Measurements from ENCODE around the gene DAB2IP. TPM values are rescaled to one million over a fixed set of nuclear protein-coding genes. Genes with fewer than 3 reads are reported as not detected.

DAB2IP gene
- total and polyA plus RNA-seq, 2 of the 4 experiments (the other 2 are of a cell fraction): 5.6 to 17.2 TPM

GRCh38 chr9:121638399-121638798 is 13.0 kb upstream of the DAB2IP start:
- intact Hi-C loops (cut with micrococcal nuclease) (no loop called here), in situ Hi-C loops (cut with MboI; ENCODE audit: low sequenced_read_pairs) (no loop called here), dilution Hi-C loops (cut with HindIII; ENCODE audit: low sequenced_read_pairs, unreplicated experiment) (no loop called here)
- no peak overlapping the region for H2BK15ac ChIP-seq (ENCODE audit: low read depth, low read length)
- H4K5ac ChIP-seq (ENCODE audit: low read depth, low read length): no peak overlapping the region
- H3K14ac ChIP-seq (replicated peaks; ENCODE audit: low read depth, low read length): no peak overlapping the region
- no peaks in the 10 kb centered on the region for H3K27me3 ChIP-seq (ENCODE audit: control insufficient read depth, insufficient read depth, low read length)
- H3K36me3 ChIP-seq (ENCODE audit: control insufficient read depth, insufficient read depth, low read length): no peaks in the 10 kb centered on the region
- H3K23ac ChIP-seq (ENCODE audit: low read depth, low read length): no peak overlapping the region
- H3K18ac ChIP-seq (ENCODE audit: low read depth, low read length): no peak overlapping the region; the same call in 1 of the 2 replicates
- no peak overlapping the region for H3K4ac ChIP-seq (ENCODE audit: low read depth, low read length)
- H2BK120ac ChIP-seq (ENCODE audit: low read depth, low read length): no peak overlapping the region
- H2BK5ac ChIP-seq (ENCODE audit: low read depth, low read length, poor library complexity, severe bottlenecking): no peak overlapping the region
- no peak overlapping the region for H3K4me2 ChIP-seq (ENCODE audit: low read depth, low read length)
- CTCF ChIA-PET: interaction anchor here (1.0 kb wide), 1 partner anchor 49 kb away, joined by 3 read pairs; no protein-coding TSS in a partner anchor
- H3K27ac ChIP-seq (ENCODE audit: insufficient read depth, low read length): no peak overlapping the region
- H3K56ac ChIP-seq (ENCODE audit: extremely low read depth, insufficient read depth, low read length): no peak overlapping the region
- TF ChIP-seq, protein P1, sequence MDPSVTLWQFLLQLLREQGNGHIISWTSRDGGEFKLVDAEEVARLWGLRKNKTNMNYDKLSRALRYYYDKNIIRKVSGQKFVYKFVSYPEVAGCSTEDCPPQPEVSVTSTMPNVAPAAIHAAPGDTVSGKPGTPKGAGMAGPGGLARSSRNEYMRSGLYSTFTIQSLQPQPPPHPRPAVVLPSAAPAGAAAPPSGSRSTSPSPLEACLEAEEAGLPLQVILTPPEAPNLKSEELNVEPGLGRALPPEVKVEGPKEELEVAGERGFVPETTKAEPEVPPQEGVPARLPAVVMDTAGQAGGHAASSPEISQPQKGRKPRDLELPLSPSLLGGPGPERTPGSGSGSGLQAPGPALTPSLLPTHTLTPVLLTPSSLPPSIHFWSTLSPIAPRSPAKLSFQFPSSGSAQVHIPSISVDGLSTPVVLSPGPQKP (IDR thresholded peaks at IDR 0.05; ENCODE audit: borderline replicate concordance, low read depth, low read length): no peak
- TF ChIP-seq POLR2A (IDR thresholded peaks at IDR 0.05; ENCODE audit: low read depth, low read length) (no peak), FOS (IDR thresholded peaks at IDR 0.05; ENCODE audit: low read depth, low read length) (no peak), CEBPB (IDR thresholded peaks at IDR 0.05; ENCODE audit: low read depth, low read length) (no peak), SMC3 (IDR thresholded peaks at IDR 0.05; ENCODE audit: low read depth, low read length) (no peak), MAZ (IDR thresholded peaks at IDR 0.05; ENCODE audit: borderline replicate concordance, low read depth, low read length) (no peak), RFX5 (IDR thresholded peaks at IDR 0.05; ENCODE audit: low read depth, low read length) (no peak), MAFK (IDR thresholded peaks at IDR 0.05; ENCODE audit: low read depth, low read length) (no peak), NFE2L2 (IDR thresholded peaks at IDR 0.05; ENCODE audit: low read depth, low read length) (no peak), MXI1 (IDR thresholded peaks at IDR 0.05; ENCODE audit: borderline replicate concordance, low read depth, low read length) (no peak), RAD21 (IDR thresholded peaks at IDR 0.05; ENCODE audit: low read length) (no peak), RCOR1 (IDR thresholded peaks at IDR 0.05; ENCODE audit: insufficient replicate concordance, low read length) (no peak), BHLHE40 (IDR thresholded peaks at IDR 0.05; ENCODE audit: low read depth, low read length) (no peak), USF2 (IDR thresholded peaks at IDR 0.05; ENCODE audit: low read depth, low read length) (no peak), CHD1 (IDR thresholded peaks at IDR 0.05; ENCODE audit: low read depth, low read length) (no peak)
- TF ChIP-seq, protein P2, sequence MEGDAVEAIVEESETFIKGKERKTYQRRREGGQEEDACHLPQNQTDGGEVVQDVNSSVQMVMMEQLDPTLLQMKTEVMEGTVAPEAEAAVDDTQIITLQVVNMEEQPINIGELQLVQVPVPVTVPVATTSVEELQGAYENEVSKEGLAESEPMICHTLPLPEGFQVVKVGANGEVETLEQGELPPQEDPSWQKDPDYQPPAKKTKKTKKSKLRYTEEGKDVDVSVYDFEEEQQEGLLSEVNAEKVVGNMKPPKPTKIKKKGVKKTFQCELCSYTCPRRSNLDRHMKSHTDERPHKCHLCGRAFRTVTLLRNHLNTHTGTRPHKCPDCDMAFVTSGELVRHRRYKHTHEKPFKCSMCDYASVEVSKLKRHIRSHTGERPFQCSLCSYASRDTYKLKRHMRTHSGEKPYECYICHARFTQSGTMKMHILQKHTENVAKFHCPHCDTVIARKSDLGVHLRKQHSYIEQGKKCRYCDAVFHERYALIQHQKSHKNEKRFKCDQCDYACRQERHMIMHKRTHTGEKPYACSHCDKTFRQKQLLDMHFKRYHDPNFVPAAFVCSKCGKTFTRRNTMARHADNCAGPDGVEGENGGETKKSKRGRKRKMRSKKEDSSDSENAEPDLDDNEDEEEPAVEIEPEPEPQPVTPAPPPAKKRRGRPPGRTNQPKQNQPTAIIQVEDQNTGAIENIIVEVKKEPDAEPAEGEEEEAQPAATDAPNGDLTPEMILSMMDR (conservative IDR thresholded peaks at IDR 0.05; ENCODE audit: low read depth, low read length): no peak
- H4K20me1 ChIP-seq (ENCODE audit: insufficient read depth, low read length): peaks cover 16% of the 10 kb centered on the region
- H2BK20ac ChIP-seq (ENCODE audit: low read depth, low read length): no peak overlapping the region
- no peak overlapping the region for H2AK9ac ChIP-seq (replicated peaks; ENCODE audit: low read depth, low read length, poor library complexity)
- DNase-seq: no peak
- POLR2A ChIA-PET (ENCODE audit: unreplicated experiment): no interaction called here
- H3K4me3 ChIP-seq (ENCODE audit: insufficient read depth, low read depth, low read length): no peak overlapping the region
- no peaks in the 10 kb centered on the region; a peak in 1 of 4 replicates for H3K79me1 ChIP-seq (ENCODE audit: low read depth in 1 of 2, low read length in 2 of 2)
- H3K9ac ChIP-seq (ENCODE audit: low read depth, low read length): no peak overlapping the region
- 98% methylated on average over 6 of the region's 8 CpGs; no CpG with 5 or more reads in 1 of the 2 experiments for WGBS, 2 experiments (ENCODE audit: extremely low coverage in 2 of 2, insufficient read length in 1 of 2)
- no peak overlapping the region for H2AFZ ChIP-seq (replicated peaks; ENCODE audit: low read length, poor library complexity)
- H4K91ac ChIP-seq (ENCODE audit: insufficient read depth, low read depth, low read length): no peak overlapping the region
- H4K8ac ChIP-seq (ENCODE audit: low read depth in 2 of 2, low read length in 2 of 2): no peak overlapping the region
- no peaks in the 10 kb centered on the region for H3K9me3 ChIP-seq (ENCODE audit: control insufficient read depth, insufficient read depth, low read length)
- ATAC-seq (ENCODE audit: low read depth): no peak
- no TSS peak for BruUV-seq (replicated peaks)
- no peaks in the 10 kb centered on the region for H3K9me1 ChIP-seq (ENCODE audit: insufficient read depth, low read length)
- peaks cover 11% of the 10 kb centered on the region; the same call in 1 of the 2 replicates for H3K4me1 ChIP-seq (ENCODE audit: control insufficient read depth, insufficient read depth, low read length)
- no peak overlapping the region for H2AK5ac ChIP-seq (ENCODE audit: low read depth, low read length)
